DMS79 treated with DMSO at 0.1 percent for 48 hours (cell line): ENCODE results near the gene NLGN1.

ENCODE experiments used
- DNase-seq: peaks from one replicate; lab custom pipeline; 2025; lab: John Stamatoyannopoulos, UW

NLGN1 gene

GRCh38 chr3:173719585-173719984 is 322.0 kb downstream of the NLGN1 start:
- no peak for DNase-seq

GRCh38 chr3:173725507-173725906 is 328.0 kb downstream of the NLGN1 start:
- no peak for DNase-seq

- DNase-seq, result no peak
These were observed 332.8 kb downstream of the NLGN1 start for GRCh38 chr3:173730391-173730790.

GRCh38 chr3:173732237-173732636 is 334.7 kb downstream of the NLGN1 start:
- DNase-seq, result no peak

GRCh38 chr3:173733029-173733652 is 335.6 kb downstream of the NLGN1 start:
- DNase-seq, result no peak

- no peak for DNase-seq
These were observed 336.9 kb downstream of the NLGN1 start for GRCh38 chr3:173734473-173734872.

GRCh38 chr3:173734895-173735294 is 337.4 kb downstream of the NLGN1 start:
- no peak for DNase-seq

- no peak for DNase-seq
These were observed 338.3 kb downstream of the NLGN1 start for GRCh38 chr3:173735841-173736240.

GRCh38 chr3:173737167-173737808 is 339.7 kb downstream of the NLGN1 start:
- no peak for DNase-seq

GRCh38 chr3:173739726-173740125 is 342.2 kb downstream of the NLGN1 start:
- DNase-seq, result no peak

GRCh38 chr3:173742491-173742890 is 344.9 kb downstream of the NLGN1 start:
- DNase-seq, result no peak

GRCh38 chr3:173743111-173743510 is 345.6 kb downstream of the NLGN1 start:
- DNase-seq, result peak; percentile 6

- DNase-seq, result no peak
These were observed 346.0 kb downstream of the NLGN1 start for GRCh38 chr3:173743516-173743915.

- no peak for DNase-seq
These were observed 346.9 kb downstream of the NLGN1 start for GRCh38 chr3:173744479-173744878.

GRCh38 chr3:173744895-173745294 is 347.4 kb downstream of the NLGN1 start:
- DNase-seq, result no peak

GRCh38 chr3:173745952-173746682 is 348.6 kb downstream of the NLGN1 start:
- DNase-seq, result no peak

GRCh38 chr3:173747427-173747826 is 349.9 kb downstream of the NLGN1 start:
- no peak for DNase-seq

- no peak for DNase-seq
These were observed 350.6 kb downstream of the NLGN1 start for GRCh38 chr3:173748105-173748504.

GRCh38 chr3:173750095-173750494 is 352.6 kb downstream of the NLGN1 start:
- no peak for DNase-seq

GRCh38 chr3:173750591-173750990 is 353.0 kb downstream of the NLGN1 start:
- no peak for DNase-seq

- DNase-seq, result no peak
These were observed 356.0 kb downstream of the NLGN1 start for GRCh38 chr3:173753593-173753992.

GRCh38 chr3:173755161-173755560 is 357.6 kb downstream of the NLGN1 start:
- no peak for DNase-seq

- no peak for DNase-seq
These were observed 363.6 kb downstream of the NLGN1 start for GRCh38 chr3:173761161-173761560.
